IgD-negative memory B cell (primary cell): ENCODE results near the gene CDH11. TPM values are rescaled to one million over a fixed set of nuclear protein-coding genes. Genes with fewer than 3 reads are reported as not detected.

Source experiments
- H3K27ac Mint-ChIP-seq, 3 donors: one replicate each; pipeline ENCODE4 v1.8.0; 2020 to 2022; ENCODE audit warnings: mild to moderate bottlenecking in 3 of 3, mixed read lengths in 3 of 3, moderate library complexity in 1 of 3
- H3K27me3 Mint-ChIP-seq: one replicate; pipeline ENCODE4 v1.8.0; 2021; ENCODE audit warnings: mixed read lengths
- H3K36me3 Mint-ChIP-seq: one replicate; pipeline ENCODE4 v1.8.0; 2020; ENCODE audit warnings: mild to moderate bottlenecking, mixed read lengths
- H3K4me1 Mint-ChIP-seq, 3 donors: one replicate each; pipeline ENCODE4 v1.8.0; 2020 to 2022; ENCODE audit warnings: mixed read lengths in 3 of 3, mild to moderate bottlenecking in 1 of 3
- H3K4me3 Mint-ChIP-seq, 4 donors: one replicate each; pipeline ENCODE4 v1.8.0; 2020 to 2022; ENCODE audit warnings: mild to moderate bottlenecking in 4 of 4, mixed read lengths in 4 of 4, moderate library complexity in 3 of 4
- H3K9me3 Mint-ChIP-seq, 3 donors: one replicate each; pipeline ENCODE4 v1.8.0; 2020 to 2021; ENCODE audit warnings: mixed read lengths in 3 of 3, mild to moderate bottlenecking in 1 of 3
- polyA plus RNA-seq: library from polyadenylated mRNA; unstranded; fragments of 300-500 nt; fragmentation: Illumina TruSeq; gene quantifications from one replicate; pipeline ENCODE4 v1.2.3, GENCODE V29; 2021

CDH11 gene
- polyA plus RNA-seq, 1 donor from 2014 or later = not detected

DNA sequence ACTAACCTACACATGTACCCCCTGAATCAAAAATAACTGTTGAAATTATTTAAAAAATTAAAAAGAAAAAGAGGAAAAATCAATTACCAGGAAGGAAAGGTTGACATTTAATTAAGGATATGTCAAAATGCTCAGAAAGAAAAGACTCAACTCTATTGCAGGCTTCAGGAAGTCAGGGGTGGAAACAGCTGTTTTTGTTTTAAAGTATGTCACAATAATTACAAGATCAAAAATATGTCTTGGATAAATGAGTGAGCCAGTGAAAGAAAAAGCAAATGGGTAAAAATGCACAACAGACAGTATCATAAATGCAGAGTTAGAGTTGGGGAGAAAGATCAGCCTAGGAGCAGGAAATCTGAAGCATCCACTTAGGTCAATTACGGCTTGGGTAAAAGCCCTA lies 146.0 kb downstream of the CDH11 start:
- Mint-ChIP-seq H3K4me3 (no peak overlapping the region), H3K9me3 (peaks cover 4 to 23% (median 8%) of the 10 kb centered on the region in 3 donors), H3K4me1 (peaks cover 0 to 3% (median 0%) of the 10 kb centered on the region in 3 donors), H3K27me3 (no peaks in the 10 kb centered on the region), H3K27ac (no peak overlapping the region), H3K36me3 (peaks cover 6% of the 10 kb centered on the region)

GRCh38 chr16:64974381-64974780 lies 147.5 kb downstream of the CDH11 start:
- Mint-ChIP-seq H3K27ac (no peak overlapping the region), H3K36me3 (peaks cover 6% of the 10 kb centered on the region), H3K9me3 (peaks cover 4 to 23% (median 8%) of the 10 kb centered on the region in 3 donors), H3K4me3 (no peak overlapping the region), H3K27me3 (no peaks in the 10 kb centered on the region), H3K4me1 (no peaks in the 10 kb centered on the region)

- no peak overlapping the region for H3K27ac Mint-ChIP-seq
- peaks cover 6% of the 10 kb centered on the region for H3K36me3 Mint-ChIP-seq
- H3K27me3 Mint-ChIP-seq = no peaks in the 10 kb centered on the region
- no peak overlapping the region for H3K4me3 Mint-ChIP-seq
- H3K4me1 Mint-ChIP-seq = peaks cover 0 to under 1% (median 0%) of the 10 kb centered on the region in 3 donors
- H3K9me3 Mint-ChIP-seq = peaks cover 4 to 23% (median 10%) of the 10 kb centered on the region in 3 donors
These were observed 148.7 kb downstream of the CDH11 start for GRCh38 chr16:64973171-64973570.

- peaks cover 0 to 2% (median 0%) of the 10 kb centered on the region in 3 donors for H3K4me1 Mint-ChIP-seq
- peaks cover 6% of the 10 kb centered on the region for H3K36me3 Mint-ChIP-seq
- H3K27ac Mint-ChIP-seq = no peak overlapping the region
- H3K4me3 Mint-ChIP-seq = no peak overlapping the region
- H3K27me3 Mint-ChIP-seq = no peaks in the 10 kb centered on the region
- H3K9me3 Mint-ChIP-seq = peaks cover 3 to 15% (median 10%) of the 10 kb centered on the region in 3 donors
These were observed 150.7 kb downstream of the CDH11 start for GRCh38 chr16:64971171-64971570.

DNA sequence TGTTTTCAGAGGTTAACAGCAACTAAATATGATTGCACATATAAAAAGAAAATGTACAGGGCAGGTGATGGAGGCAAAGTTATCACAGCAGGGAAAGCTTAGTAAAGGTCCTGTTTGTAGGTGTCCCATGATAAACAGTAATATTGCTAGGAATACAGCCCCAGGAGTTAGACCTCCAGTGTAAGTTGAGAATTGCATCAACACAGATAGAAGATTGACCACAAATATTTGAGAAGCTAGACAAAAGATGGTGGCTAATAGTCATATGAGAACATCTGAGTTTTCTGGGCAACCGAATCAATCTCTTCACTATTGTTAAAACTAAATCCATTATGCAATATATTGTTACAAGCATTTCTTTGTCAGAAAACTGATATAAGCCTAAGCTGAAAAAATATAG lies 152.6 kb downstream of the CDH11 start:
- peaks cover 0 to 2% (median 0%) of the 10 kb centered on the region in 3 donors for H3K4me1 Mint-ChIP-seq
- peaks cover 3% of the 10 kb centered on the region for H3K36me3 Mint-ChIP-seq
- H3K27me3 Mint-ChIP-seq = no peaks in the 10 kb centered on the region
- no peak overlapping the region for H3K27ac Mint-ChIP-seq
- H3K4me3 Mint-ChIP-seq = no peak overlapping the region
- peaks cover 0 to 15% (median 5%) of the 10 kb centered on the region in 3 donors for H3K9me3 Mint-ChIP-seq

DNA sequence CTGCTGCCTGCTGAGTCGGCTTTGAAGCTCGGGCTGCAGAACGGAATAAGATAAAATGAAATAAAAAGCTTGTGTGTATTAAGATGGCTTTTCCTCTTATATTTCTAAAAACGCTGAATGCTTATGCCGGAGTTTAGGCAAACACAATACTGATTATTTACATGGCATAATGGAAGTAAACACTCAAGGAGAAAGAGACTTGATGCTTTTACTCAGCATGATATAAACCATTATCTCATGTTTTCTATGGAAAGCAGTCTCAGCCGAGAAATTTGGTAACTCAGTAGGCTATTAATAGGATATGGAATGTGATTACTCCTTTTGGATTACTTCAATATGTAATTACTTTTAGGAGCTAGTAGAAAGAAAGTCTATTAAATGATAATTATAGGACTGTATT lies 153.3 kb downstream of the CDH11 start:
- Mint-ChIP-seq H3K4me3 (no peak overlapping the region), H3K27ac (no peak overlapping the region), H3K9me3 (peaks cover 0 to 15% (median 5%) of the 10 kb centered on the region in 3 donors), H3K4me1 (peaks cover 0 to 2% (median 0%) of the 10 kb centered on the region in 3 donors), H3K36me3 (peaks cover 3% of the 10 kb centered on the region), H3K27me3 (no peaks in the 10 kb centered on the region)

DNA sequence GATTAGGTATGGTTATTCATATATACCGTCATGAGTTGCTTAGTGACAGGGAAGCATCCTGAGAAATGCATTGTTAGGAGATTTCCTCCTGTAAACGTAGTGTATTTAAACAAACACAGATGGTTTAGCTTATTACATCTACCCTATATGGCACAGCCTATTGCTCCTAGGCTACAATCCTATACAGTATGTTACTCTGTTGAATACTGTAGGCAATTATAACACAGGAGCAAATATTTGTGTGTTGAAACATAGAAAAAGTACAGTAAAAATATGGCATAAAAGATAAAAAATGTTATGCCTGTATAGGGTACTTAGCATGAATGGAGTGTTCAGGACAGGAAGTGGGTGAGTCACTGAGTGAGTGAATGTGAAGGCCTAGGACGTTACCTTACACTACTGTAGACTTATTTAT lies 157.7 kb downstream of the CDH11 start:
- Mint-ChIP-seq H3K27ac (no peak overlapping the region), H3K36me3 (no peaks in the 10 kb centered on the region), H3K4me1 (peaks cover 0 to 2% (median 0%) of the 10 kb centered on the region in 3 donors), H3K4me3 (no peak overlapping the region), H3K9me3 (peaks cover 2 to 9% (median 5%) of the 10 kb centered on the region in 3 donors), H3K27me3 (no peaks in the 10 kb centered on the region)

GRCh38 chr16:64962786-64963185 lies 159.1 kb downstream of the CDH11 start:
- Mint-ChIP-seq H3K27ac (no peak overlapping the region), H3K4me1 (no peaks in the 10 kb centered on the region), H3K36me3 (no peaks in the 10 kb centered on the region), H3K27me3 (no peaks in the 10 kb centered on the region), H3K4me3 (no peak overlapping the region), H3K9me3 (peaks cover 2 to 5% (median 4%) of the 10 kb centered on the region in 3 donors)

DNA sequence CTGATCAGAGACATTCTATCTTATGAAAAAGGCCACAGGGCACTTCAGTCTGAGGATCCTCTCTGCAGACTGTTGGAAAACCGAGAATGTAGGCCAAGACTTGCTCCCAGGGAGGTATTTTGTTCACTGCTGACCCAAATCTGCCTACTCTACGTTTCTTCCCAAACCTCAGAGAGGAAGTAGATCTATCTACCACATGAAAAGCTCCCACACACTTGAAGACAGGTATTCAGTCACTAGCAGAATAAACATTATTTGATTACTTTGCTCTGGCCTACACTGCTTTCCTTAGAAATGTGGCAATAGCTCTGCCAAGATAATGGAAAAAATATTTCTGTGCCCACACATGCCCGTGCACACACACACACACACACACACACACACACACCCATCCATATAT lies 164.6 kb downstream of the CDH11 start:
- no peak overlapping the region for H3K27ac Mint-ChIP-seq
- H3K9me3 Mint-ChIP-seq = peaks cover 0 to 4% (median 2%) of the 10 kb centered on the region in 3 donors
- H3K36me3 Mint-ChIP-seq = no peaks in the 10 kb centered on the region
- H3K27me3 Mint-ChIP-seq = no peaks in the 10 kb centered on the region
- H3K4me1 Mint-ChIP-seq = no peaks in the 10 kb centered on the region
- no peak overlapping the region for H3K4me3 Mint-ChIP-seq

DNA sequence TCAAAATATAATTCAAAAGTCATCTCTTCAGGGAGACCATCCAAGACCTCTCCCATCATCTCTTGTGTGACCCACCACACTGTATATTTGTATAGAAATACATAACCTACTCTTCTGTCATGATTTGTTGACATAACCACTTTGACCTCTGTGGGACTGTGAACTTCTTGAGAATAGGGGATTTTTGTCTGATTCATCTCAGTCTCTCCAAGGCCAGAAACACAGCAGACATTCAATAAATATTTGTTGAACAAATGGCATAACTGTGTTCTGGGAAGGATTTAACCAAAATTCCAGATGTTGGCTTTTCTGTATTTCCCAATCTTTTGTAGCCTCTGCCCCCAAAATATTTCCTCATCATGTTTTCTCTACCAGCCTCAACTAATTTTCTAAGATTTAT lies 169.7 kb downstream of the CDH11 start:
- Mint-ChIP-seq H3K4me1 (no peaks in the 10 kb centered on the region), H3K27ac (no peak overlapping the region), H3K36me3 (peaks cover 3% of the 10 kb centered on the region)

GRCh38 chr16:64951193-64951592 lies 170.7 kb downstream of the CDH11 start:
- Mint-ChIP-seq H3K4me1 (no peaks in the 10 kb centered on the region), H3K27ac (no peak overlapping the region), H3K27me3 (no peaks in the 10 kb centered on the region), H3K4me3 (no peak overlapping the region), H3K36me3 (peaks cover 3% of the 10 kb centered on the region), H3K9me3 (peaks cover 0 to 14% (median 8%) of the 10 kb centered on the region in 3 donors)

More for the DNA sequence above, 169.7 kb downstream of the CDH11 start:
- Mint-ChIP-seq H3K27me3 (no peaks in the 10 kb centered on the region), H3K4me3 (no peak overlapping the region), H3K9me3 (peaks cover 2 to 10% (median 6%) of the 10 kb centered on the region in 3 donors)

- Mint-ChIP-seq H3K4me1 (no peaks in the 10 kb centered on the region), H3K36me3 (peaks cover 3% of the 10 kb centered on the region), H3K27ac (no peak overlapping the region), H3K27me3 (no peaks in the 10 kb centered on the region), H3K4me3 (no peak overlapping the region), H3K9me3 (peaks cover 0 to 18% (median 8%) of the 10 kb centered on the region in 3 donors)
These were observed 171.1 kb downstream of the CDH11 start for GRCh38 chr16:64950731-64951130.

DNA sequence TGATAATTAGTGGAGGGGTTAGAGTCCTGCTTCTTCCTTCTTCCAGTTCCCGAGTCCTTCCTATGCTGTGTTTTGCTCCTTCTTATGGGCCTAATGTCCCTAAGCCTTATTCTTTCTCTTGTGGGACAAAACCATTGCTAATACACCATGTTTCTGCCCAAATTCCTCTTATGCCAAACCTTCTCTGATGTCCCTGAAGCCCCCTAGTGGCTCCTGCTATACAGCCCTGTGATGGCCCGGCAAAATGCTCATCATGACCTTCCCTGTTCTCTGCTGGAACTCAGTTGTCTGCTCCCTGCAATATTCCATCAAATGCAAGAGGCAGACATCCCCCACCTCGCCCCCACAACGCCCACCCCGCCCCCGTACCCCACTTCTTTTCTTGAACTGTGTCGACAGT lies 171.6 kb downstream of the CDH11 start:
- no peaks in the 10 kb centered on the region for H3K4me1 Mint-ChIP-seq
- peaks cover 3% of the 10 kb centered on the region for H3K36me3 Mint-ChIP-seq

GRCh38 chr16:64948056-64948455 lies 173.8 kb downstream of the CDH11 start:
- Mint-ChIP-seq H3K27me3 (no peaks in the 10 kb centered on the region), H3K27ac (no peak overlapping the region), H3K4me1 (no peaks in the 10 kb centered on the region), H3K36me3 (peaks cover 3% of the 10 kb centered on the region), H3K4me3 (no peak overlapping the region), H3K9me3 (peaks cover 2 to 34% (median 10%) of the 10 kb centered on the region in 3 donors)

More for the DNA sequence above, 171.6 kb downstream of the CDH11 start:
- Mint-ChIP-seq H3K9me3 (peaks cover 0 to 19% (median 8%) of the 10 kb centered on the region in 3 donors), H3K4me3 (no peak overlapping the region), H3K27ac (no peak overlapping the region), H3K27me3 (no peaks in the 10 kb centered on the region)

GRCh38 chr16:64947651-64948050 lies 174.2 kb downstream of the CDH11 start:
- H3K4me1 Mint-ChIP-seq = no peaks in the 10 kb centered on the region
- H3K27me3 Mint-ChIP-seq = no peaks in the 10 kb centered on the region
- H3K9me3 Mint-ChIP-seq = peaks cover 2 to 34% (median 10%) of the 10 kb centered on the region in 3 donors
- no peak overlapping the region for H3K27ac Mint-ChIP-seq
- H3K36me3 Mint-ChIP-seq = peaks cover 3% of the 10 kb centered on the region
- no peak overlapping the region for H3K4me3 Mint-ChIP-seq

DNA sequence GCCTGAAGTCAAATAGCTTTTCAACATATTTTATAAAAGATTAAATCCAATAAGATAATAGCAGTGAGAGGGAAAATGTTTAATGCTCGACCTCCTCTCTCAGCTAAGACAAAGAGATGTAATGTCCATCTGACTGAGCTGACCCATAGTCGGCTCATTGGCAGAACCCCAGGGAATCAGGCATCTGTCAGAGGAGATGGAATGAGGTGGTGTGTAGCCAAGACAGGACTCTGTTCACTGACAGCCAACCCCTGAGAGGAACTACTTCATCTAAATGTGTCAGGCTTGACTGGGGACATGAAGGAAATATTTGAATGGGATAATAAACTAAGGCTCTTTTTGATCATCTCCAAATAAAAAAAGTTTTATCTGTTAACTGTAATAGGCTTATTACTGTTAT lies 188.0 kb downstream of the CDH11 start:
- Mint-ChIP-seq H3K9me3 (peaks cover 0 to 18% (median 7%) of the 10 kb centered on the region in 3 donors), H3K27ac (no peak overlapping the region), H3K36me3 (no peaks in the 10 kb centered on the region), H3K4me3 (no peak overlapping the region), H3K27me3 (no peaks in the 10 kb centered on the region), H3K4me1 (no peaks in the 10 kb centered on the region)
